Aorta (tissue), 5 donors: ENCODE measurements around the gene PDE4B. TPM values are rescaled to one million over a fixed set of nuclear protein-coding genes. Genes with fewer than 3 reads are reported as not detected.
"Not testable (repeated sequence)": the region's sequence is repeated elsewhere in the genome, so short reads cannot be mapped to it uniquely, and the experiment has no call there.

ENCODE experiments used
- ATAC-seq: fragments of 200-7000 bp; cut with Tn5 transposase; one replicate; pipeline ENCODE4 v1.9.1; 2022; ENCODE audit warnings: moderate library complexity; ENCODE audit not compliant: low FRiP score
- DNase-seq, 2 donors: peaks; one replicate each; pipeline ENCODE4 v3.0.0-alpha.2; 2020
- H3K27ac ChIP-seq, 2 donors: one replicate each; pipeline ENCODE4 v1.5.1; 2013; ENCODE audit warnings: low read length in 2 of 2, mild to moderate bottlenecking in 2 of 2, moderate library complexity in 2 of 2, control low read depth in 1 of 2, inconsistent platforms in 1 of 2, low read depth in 1 of 2
- H3K27me3 ChIP-seq, 2 donors: one replicate each; pipeline ENCODE4 v1.6.1; 2013; ENCODE audit warnings: control low read depth in 1 of 2, low read length in 1 of 2, mild to moderate bottlenecking in 1 of 2, moderate library complexity in 1 of 2; ENCODE audit not compliant: insufficient read depth in 2 of 2, control insufficient read depth in 1 of 2
- H3K36me3 ChIP-seq, 2 donors: one replicate each; pipeline ENCODE4 v1.6.1; 2013; ENCODE audit warnings: control low read depth in 1 of 2, low read length in 1 of 2, mild to moderate bottlenecking in 1 of 2; ENCODE audit not compliant: insufficient read depth in 2 of 2, control insufficient read depth in 1 of 2
- H3K4me1 ChIP-seq, 2 donors: one replicate each; pipeline ENCODE4 v1.6.1; 2013; ENCODE audit warnings: low read length in 2 of 2, control low read depth in 1 of 2, mild to moderate bottlenecking in 1 of 2, moderate library complexity in 1 of 2; ENCODE audit not compliant: insufficient read depth in 2 of 2, control insufficient read depth in 1 of 2
- H3K4me3 ChIP-seq, 2 donors: one replicate each; pipeline ENCODE4 v1.5.1; 2013; ENCODE audit warnings: low read length in 2 of 2, control low read depth in 1 of 2, mild to moderate bottlenecking in 1 of 2
- H3K9me3 ChIP-seq: one replicate; pipeline ENCODE4 v1.6.1; 2013; ENCODE audit warnings: mild to moderate bottlenecking, low read length; ENCODE audit not compliant: control insufficient read depth
- WGBS, 2 donors: extraction: QIAGEN DNeasy Blood & Tissue Kit; methylation state at CpG; one replicate each; pipeline ENCODE4 v1.1.7; 2013; 5-methylcytosine and 5-hydroxymethylcytosine counted together
- intact Hi-C, 2 donors: fragments of 100-400 bp; cut with DNase I; formaldehyde crosslinking; loops; one replicate each; pipeline versions ENCODE4 v1.14.2 to v1.15.0; 2022
- polyA plus RNA-seq, 2 donors: library from polyadenylated mRNA; stranded (reverse); fragments of 200-250 nt; gene quantifications; one replicate each; pipeline ENCODE4 v1.2.3, GENCODE V29; 2013
- total RNA-seq, 2 donors: library from RNA; stranded (reverse); fragmentation: NEBNext Ultra II Directional; extraction: Animal tissue kit (Norgen Biotek cat#: 25700); gene quantifications; one replicate each; pipeline ENCODE4 v1.2.1, GENCODE V29; 2021
- donor health status: healthy with polysubstance abuse.
- donor health status: Bipolar disorder and iron deficiency.
- donor health status: DM: no; HTN: no; CAD: no.
- donor health status: DM: no; HTN: no; CAD: no.
- donor health status: DM: yes; HTN: yes; CAD: no.

Gene PDE4B
- total and polyA plus RNA-seq, 4 donors = 4.8 to 24.5 (median 12.5) TPM

DNA sequence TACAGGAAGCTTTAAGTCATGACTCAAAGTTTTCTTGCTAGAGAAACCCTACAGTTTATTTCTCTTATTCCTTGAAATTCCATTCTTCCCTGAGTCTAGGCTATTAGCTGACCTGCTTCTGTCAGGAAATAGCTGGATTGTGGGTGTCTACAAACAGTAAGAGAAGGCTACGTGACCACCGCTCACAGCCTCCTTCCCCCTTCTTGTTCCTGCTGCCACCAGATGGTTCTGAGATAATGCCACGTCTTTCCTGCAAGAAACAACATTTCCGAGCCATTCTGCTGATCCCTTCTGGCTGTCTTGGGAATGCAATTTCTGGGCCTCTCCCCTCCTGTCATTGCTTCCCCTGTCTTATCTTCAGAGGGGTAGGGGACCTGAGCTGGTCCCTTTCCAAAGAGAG lies 612.4 kb downstream of the PDE4B start:
- H3K4me3 ChIP-seq = no peak overlapping the region
- H3K9me3 ChIP-seq = no peaks in the 10 kb centered on the region
- ATAC-seq (no peak), DNase-seq (no peak)
- peaks cover 0 to 9% of the 10 kb centered on the region in 2 donors for H3K4me1 ChIP-seq
- WGBS, 2 donors = 90 to 93% methylated on average over 4 of the region's 4 CpGs
- H3K36me3 ChIP-seq = no peaks in the 10 kb centered on the region
- H3K27ac ChIP-seq = no peak overlapping the region
- intact Hi-C loops = no loop called here
- H3K27me3 ChIP-seq = no peaks in the 10 kb centered on the region

DNA sequence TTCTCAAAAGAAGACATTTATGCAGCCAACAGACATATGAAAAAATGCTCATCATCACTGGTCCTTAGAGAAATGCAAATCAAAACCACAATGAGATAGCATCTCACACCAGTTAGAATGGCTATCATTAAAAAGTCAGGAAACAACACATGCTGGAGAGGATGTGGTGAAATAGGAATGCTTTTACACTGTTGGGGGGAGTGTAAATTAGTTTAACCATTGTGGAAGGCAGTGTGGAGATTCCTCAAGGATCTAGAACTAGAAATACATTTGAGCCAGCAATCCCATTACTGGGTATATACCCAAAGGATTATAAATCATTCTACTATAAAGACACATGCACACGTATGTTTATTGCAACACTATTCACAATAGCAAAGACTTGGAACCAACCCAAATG lies 618.8 kb downstream of the PDE4B start:
- DNase-seq, H3K36me3 ChIP-seq, intact Hi-C loops, H3K27me3 ChIP-seq, H3K27ac ChIP-seq, H3K9me3 ChIP-seq, ATAC-seq, H3K4me1 ChIP-seq, H3K4me3 ChIP-seq: not testable (repeated sequence)
- WGBS, 2 donors = 89 to 96% methylated on average over 1 of the region's 1 CpG

DNA sequence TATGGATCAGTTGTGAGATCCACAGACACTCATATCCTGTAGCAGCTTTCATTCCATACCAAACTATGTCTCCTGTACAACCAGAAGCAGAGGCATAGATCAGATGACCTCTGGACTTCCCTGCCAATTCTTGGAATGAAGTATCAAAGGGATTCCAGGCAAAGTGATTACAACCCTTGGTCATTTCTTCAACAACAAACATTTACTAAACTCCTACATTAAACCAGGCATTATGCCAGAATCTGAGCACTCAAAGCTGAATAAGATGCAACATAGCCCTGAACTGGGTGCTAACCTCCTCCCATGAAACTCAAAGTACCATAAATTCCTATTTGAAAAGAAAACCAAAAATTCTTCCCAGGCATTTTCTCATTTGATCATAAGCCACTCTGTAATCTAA lies 620.0 kb downstream of the PDE4B start:
- ATAC-seq (no peak), DNase-seq (no peak)
- H3K9me3 ChIP-seq = peaks cover 1% of the 10 kb centered on the region
- intact Hi-C loops = no loop called here
- no peak overlapping the region for H3K27ac ChIP-seq
- no peaks in the 10 kb centered on the region for H3K36me3 ChIP-seq
- no peaks in the 10 kb centered on the region for H3K4me1 ChIP-seq
- no peaks in the 10 kb centered on the region for H3K27me3 ChIP-seq
- H3K4me3 ChIP-seq = no peak overlapping the region

DNA sequence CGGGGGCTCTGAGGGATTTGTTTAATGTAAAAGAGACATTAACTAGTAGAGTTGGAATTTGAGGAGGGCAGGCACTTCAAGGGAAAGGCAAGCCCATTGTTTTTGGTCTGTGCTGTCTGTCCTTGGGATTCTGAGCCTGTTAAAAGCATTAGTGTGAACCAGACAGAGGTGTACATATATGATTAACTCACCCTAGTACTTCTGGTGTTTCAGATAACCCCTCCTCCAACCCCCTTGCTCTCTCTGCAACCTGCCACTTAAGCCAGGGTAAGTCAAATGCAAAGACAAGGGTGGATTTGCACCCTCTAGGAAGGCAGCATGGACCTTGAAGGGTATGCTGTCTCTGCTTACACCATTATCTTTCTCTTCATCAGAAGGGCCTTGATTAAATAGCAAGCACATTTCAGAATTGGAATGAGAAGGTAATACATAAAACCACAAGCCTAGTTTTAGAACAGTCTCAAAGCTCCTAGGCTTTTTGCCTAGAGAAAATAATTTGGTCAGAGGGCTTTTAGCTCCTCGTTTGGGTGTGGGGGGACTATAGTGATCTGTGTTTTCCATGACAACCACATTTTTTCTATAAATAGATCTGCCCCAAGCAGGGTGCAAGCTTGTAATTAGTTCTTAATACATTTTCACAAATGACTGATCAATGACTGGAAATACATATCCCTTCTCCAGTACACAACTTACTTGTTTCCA lies 620.6 kb downstream of the PDE4B start:
- ATAC-seq (no peak), DNase-seq (no peak)
- no peaks in the 10 kb centered on the region for H3K27me3 ChIP-seq
- no peaks in the 10 kb centered on the region for H3K4me1 ChIP-seq
- H3K27ac ChIP-seq = no peak overlapping the region
- no peak overlapping the region for H3K4me3 ChIP-seq
- intact Hi-C loops = no loop called here
- H3K9me3 ChIP-seq = peaks cover 4% of the 10 kb centered on the region
- WGBS, 2 donors = 82 to 85% methylated on average over 2 of the region's 2 CpGs
- no peaks in the 10 kb centered on the region for H3K36me3 ChIP-seq

DNA sequence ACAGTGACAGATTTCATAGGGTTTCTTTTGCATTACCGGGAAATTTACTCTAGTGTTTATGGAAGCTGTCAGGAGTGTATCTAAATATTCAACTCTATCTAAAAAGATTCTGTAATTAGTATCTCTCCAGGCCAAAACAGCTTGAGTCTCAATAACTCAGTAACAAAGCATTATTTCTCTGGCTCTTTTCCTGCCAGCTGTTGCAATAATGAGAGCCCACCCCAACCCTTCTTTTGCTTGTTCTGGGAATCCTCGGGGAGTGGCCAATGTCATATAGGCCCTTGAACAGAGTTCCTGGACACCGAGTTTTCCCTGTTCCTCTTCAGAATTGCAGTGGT lies 621.1 kb downstream of the PDE4B start:
- ATAC-seq (no peak), DNase-seq (no peak)
- Histone ChIP-seq H3K27ac (no peak overlapping the region), H3K9me3 (peaks cover 4% of the 10 kb centered on the region), H3K36me3 (no peaks in the 10 kb centered on the region), H3K4me1 (no peaks in the 10 kb centered on the region), H3K27me3 (no peaks in the 10 kb centered on the region), H3K4me3 (no peak overlapping the region)
- 85 to 88% methylated on average over 3 of the region's 3 CpGs for WGBS, 2 donors
- intact Hi-C loops = no loop called here

DNA sequence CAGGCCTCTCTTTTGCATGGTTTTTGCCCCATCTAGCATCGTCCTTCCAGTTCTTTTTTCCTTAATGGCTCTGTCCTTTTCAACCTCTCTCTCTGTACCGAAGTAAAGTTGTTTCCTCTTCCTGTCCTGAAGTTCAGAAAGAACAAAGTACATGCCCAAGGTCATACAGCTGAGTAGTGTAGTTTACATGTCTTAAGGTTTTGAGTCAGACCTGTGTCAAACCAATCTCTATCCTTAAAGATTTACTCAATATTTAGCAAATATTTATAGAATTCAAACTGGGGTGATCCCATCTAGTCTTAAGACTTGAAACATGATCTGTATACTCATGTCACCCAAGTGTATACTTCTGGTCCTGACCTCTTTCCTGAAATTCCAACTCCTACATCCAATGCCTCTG lies 622.6 kb downstream of the PDE4B start:
- Histone ChIP-seq H3K27me3 (no peaks in the 10 kb centered on the region), H3K4me1 (no peaks in the 10 kb centered on the region), H3K9me3 (peaks cover 4% of the 10 kb centered on the region), H3K4me3 (no peak overlapping the region), H3K27ac (no peak overlapping the region), H3K36me3 (no peaks in the 10 kb centered on the region)
- WGBS, 2 donors = 80 to 84% methylated on average over 2 of the region's 2 CpGs
- intact Hi-C loops = no loop called here
- no peak for DNase-seq
- ATAC-seq = no peak

DNA sequence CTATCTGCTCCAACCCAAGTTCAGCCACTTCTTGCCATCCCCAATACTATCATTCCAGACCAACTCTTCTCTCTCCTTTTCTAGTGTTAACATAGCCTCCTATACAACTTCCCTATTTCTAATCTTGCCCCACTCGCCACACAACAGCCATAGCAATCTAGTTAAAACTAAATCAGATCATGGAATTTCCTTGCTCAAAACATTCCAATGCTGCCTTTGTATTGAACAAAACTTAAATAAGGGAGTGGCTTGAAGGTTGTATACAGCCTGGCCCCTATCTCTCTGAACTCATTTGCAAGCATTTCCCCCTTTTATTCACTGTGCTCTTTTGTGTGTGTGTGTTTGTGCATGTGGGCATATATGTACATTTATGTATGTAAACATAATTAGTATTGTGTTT lies 623.2 kb downstream of the PDE4B start:
- 73 to 81% methylated on average over 1 of the region's 1 CpG for WGBS, 2 donors
- DNase-seq (no peak), ATAC-seq (no peak)
- H3K27ac ChIP-seq = no peak overlapping the region
- H3K4me3 ChIP-seq = no peak overlapping the region
- H3K27me3 ChIP-seq = no peaks in the 10 kb centered on the region
- intact Hi-C loops = no loop called here
- H3K36me3 ChIP-seq = no peaks in the 10 kb centered on the region
- H3K4me1 ChIP-seq = no peaks in the 10 kb centered on the region
- H3K9me3 ChIP-seq = peaks cover 4% of the 10 kb centered on the region

DNA sequence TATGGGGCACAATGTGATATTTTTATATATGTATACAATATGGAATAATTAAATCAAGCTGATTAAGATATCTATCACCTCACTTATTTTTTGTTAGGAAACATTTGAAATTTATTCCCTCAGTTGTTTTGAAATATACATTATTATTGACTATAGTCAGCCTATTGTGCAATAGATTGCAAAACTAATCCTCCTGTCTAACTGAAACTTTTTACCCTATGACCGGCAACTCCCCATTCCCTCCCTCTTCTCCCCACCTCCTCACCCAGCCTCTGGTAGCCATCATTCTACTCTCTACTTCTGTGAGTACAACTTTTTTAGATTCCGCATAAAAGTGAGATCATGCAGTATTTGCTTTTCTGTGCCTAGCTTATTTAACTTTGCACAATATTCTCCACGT lies 623.6 kb downstream of the PDE4B start:
- Histone ChIP-seq H3K27ac (no peak overlapping the region), H3K9me3 (peaks cover 4% of the 10 kb centered on the region), H3K27me3 (no peaks in the 10 kb centered on the region), H3K4me3 (no peak overlapping the region), H3K4me1 (no peaks in the 10 kb centered on the region), H3K36me3 (no peaks in the 10 kb centered on the region)
- 91 to 92% methylated on average over 3 of the region's 3 CpGs for WGBS, 2 donors
- DNase-seq = no peak
- no peak for ATAC-seq
- intact Hi-C loops = no loop called here

DNA sequence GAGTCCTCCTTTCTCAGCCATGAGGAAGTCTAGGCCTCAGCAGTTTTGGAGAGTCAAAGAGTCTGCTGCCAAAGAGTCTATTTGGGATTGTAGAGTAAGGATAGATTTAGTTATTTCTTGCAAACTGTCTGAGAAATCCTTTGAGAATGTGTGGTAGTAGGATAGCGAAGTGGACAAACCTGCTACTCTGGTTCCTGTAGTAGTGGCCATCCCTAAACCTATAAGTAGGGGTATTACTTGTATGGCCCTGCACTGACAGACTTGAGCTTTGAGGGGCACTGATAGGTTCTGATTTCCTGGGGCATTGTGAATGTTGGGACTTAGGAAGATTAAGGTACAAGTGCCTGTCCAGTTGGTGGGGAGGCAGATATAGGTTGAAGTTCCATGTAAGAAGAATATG lies 625.3 kb downstream of the PDE4B start:
- Histone ChIP-seq H3K9me3 (peaks cover 4% of the 10 kb centered on the region), H3K4me3 (no peak overlapping the region), H3K36me3 (no peaks in the 10 kb centered on the region), H3K27ac (no peak overlapping the region), H3K4me1 (no peaks in the 10 kb centered on the region), H3K27me3 (no peaks in the 10 kb centered on the region)
- DNase-seq (no peak), ATAC-seq (no peak)
- intact Hi-C loops = no loop called here
- 90 to 100% methylated on average over 1 of the region's 1 CpG for WGBS, 2 donors
